IPS-NIHi7 (cell line): ENCODE measurements around the gene PEAR1.

ENCODE experiments used
- DNase-seq: peaks from one replicate; pipeline ENCODE4 v3.0.0; 2012; ENCODE audit warnings: mixed read lengths; ENCODE audit errors: extremely low spot score

Gene PEAR1

DNA sequence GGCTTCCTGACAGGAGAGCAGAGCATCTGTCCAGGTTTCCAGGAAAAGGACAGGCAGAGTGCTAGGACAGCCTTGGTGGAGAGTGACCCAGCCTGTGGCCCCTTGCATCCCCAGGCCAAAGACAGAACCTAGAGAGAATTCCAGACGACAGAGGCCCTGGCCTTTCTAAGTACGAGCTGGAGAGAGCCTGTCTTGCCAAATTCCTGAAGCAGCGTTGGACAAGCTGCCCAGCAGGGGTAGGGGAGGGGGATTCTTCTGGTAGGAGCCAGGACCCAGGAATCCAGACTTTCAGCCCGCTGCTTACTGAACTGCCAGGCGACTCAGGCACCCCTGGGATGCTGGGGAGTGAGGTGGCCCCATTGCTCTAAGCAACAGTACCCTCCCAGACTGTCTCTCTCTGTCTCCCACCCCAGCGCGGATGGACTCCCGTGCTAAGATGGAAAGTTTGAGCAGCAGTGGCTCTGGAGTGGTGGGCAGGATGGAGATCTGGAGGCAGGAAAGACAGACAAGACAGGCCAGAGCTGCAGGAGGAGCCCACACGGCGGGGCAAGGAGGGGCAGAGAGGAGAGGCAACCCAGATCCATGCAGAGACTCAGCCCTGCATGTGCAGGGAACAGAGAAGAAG is 8.8 kb upstream of the PEAR1 start:
- DNase-seq: no peak

GRCh38 chr1:156885314-156885713 is 8.2 kb upstream of the PEAR1 start:
- DNase-seq: no peak

- DNase-seq: no peak
Observed at GRCh38 chr1:156885880-156886355, 7.6 kb upstream of the PEAR1 start.

- DNase-seq: no peak
Observed at GRCh38 chr1:156886583-156887281, 6.8 kb upstream of the PEAR1 start.

DNA sequence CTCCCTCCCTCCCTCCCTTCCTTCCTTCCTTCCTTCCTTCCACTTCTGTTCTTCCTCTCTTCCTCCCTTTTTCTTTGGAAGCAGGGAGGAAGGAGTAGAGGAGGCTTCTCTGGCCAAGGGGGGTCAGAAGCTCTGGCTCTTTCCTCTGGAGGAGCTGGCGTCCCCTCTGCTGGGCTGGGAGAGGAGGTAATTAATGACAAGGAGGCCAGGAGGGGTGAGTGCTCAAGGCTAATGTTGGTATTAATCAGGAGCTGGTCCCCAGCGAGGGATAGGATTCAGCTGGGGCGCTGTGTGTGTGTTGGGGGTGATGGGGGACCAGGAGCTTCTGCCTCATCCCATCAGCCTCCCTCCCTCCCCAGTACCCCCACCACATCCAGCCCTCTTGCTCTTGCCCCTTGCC is 6.2 kb upstream of the PEAR1 start:
- no peak for DNase-seq

DNA sequence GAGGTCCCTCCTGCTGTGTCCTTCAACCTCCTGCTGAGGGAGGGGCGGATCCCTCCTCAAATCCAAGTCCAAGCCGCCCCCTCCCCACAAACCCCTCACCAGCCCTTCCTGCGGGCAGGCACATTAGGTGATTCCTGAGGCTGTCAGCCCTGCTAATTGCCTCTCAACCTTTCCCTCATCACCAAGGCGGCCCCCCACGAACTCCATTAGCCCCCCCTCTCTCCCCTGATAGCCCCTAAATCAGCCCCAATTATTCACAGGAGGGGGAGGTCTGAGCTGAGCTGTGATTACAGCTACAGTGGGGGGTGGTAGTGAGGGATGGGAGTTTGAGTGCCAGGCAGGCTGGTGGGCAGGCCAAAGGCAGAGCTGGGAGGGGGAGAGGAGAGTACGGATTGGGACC is 5.8 kb upstream of the PEAR1 start:
- no peak for DNase-seq

GRCh38 chr1:156889802-156890580 is 3.5 kb upstream of the PEAR1 start:
- DNase-seq: peak; percentile 86

GRCh38 chr1:156892190-156893047 is 1.1 kb upstream of the PEAR1 start:
- peak; percentile 90 for DNase-seq

GRCh38 chr1:156894001-156894400 is 483 bp downstream of the PEAR1 start:
- no peak for DNase-seq

GRCh38 chr1:156894711-156895454 is 1.4 kb downstream of the PEAR1 start:
- DNase-seq: no peak

GRCh38 chr1:156895455-156895812 is 1.9 kb downstream of the PEAR1 start:
- no peak for DNase-seq

DNA sequence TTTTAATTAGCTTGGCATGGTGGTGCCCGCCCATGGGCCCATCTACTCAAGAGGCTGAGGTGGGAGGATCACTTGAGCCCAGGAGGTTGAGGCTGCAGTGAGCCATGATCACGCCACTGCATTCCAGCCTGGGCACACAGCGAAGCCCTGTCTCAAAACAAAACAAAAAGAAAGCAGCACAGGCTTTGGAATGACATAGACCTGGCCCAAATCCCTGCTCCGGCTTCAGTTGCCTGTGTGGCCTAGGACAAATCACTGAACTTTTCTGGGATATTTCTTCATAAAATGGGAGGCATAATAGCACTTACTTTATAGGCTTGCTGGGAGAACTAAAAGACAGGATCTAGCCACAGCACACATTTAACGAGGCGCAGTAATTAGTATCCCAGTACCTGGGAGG is 2.4 kb downstream of the PEAR1 start:
- DNase-seq: no peak

GRCh38 chr1:156896490-156897033 is 3.0 kb downstream of the PEAR1 start:
- DNase-seq: peak; percentile 65

DNA sequence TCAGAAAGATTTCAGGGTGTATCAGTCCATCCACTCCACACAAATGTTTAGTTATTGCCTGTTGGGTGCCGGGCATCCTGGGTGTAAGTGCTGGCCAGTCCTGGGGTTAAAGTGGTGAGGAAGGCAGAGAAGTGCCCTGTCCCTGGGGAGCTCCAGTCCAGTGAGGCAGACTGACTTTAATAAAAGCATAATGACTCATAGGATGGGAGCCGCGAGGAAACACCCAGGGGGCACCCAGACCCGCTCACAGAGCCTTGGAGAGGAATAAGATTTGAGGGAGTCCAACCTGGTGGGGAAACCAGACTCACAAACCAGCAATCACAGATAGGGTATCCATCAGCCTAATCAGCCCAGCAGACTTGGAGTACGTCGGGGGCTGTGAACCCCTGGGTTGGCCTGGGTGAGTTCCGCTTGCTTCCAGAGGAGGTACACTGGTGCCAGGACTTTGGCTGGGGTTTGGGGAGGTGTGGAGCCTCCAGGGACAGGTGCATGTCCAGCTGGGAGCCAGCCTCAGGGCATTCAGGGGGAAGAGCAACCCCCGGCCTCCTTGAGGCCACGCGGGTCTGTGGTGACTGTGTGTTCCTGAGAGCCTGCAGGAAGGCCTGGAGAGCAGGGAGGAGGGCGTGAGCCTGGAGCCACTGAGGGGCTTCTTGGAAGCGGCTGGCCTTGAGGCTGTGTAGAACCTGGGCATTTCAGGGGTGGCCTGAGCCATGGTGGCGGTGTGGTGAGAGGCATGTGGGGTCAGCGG is 3.7 kb downstream of the PEAR1 start:
- DNase-seq: no peak

GRCh38 chr1:156898161-156898566 is 4.6 kb downstream of the PEAR1 start:
- no peak for DNase-seq

GRCh38 chr1:156898971-156899664 is 5.6 kb downstream of the PEAR1 start:
- DNase-seq: no peak

DNA sequence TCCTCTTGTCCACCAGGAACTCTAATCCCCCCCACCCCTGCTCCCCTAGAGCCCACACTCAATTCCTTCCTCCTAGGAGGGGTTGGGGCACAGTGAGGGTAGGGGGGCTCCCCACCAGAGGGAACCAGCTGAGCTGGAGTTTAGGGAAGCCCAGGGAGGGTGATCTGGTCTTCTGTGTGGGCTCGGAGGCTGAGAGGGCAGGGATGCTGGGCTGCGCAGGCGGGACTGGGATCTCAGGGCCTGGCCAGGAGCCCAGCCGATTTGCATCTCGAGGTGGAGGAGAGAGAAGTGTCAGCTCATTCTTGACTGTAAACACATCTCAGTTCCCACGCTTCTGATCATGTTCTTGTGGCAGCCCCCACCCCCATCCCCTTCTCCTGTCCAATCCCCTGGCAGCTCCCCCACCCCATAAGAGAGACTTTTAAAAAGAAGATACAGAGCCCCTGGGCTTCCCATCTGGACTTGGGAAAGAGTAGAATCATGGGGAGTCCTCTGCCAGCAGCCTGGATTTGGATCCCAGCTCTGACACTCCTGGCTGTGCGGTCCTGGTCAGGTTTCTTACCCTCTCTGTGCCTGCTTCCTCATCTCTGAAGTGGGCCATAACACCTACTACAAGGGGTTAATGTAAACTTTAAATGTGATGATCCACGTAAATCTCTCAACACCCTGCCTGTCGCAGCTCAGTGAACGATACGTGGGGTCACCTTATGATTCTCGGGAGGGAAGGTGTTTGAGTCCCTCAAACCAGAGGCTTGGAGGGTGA is 6.6 kb downstream of the PEAR1 start:
- no peak for DNase-seq

GRCh38 chr1:156900896-156901589 is 7.5 kb downstream of the PEAR1 start:
- no peak for DNase-seq
